Nephron (organoid): Measurements from ENCODE around the gene INTS7.
A peak's percentile ranks its signal among the peaks of the same experiment; 100 is the strongest.
"Not testable (repeated sequence)": the region's sequence is repeated elsewhere in the genome, so short reads cannot be mapped to it uniquely, and the experiment has no call there.

Source experiments
- H3K27ac Mint-ChIP-seq, 3 experiments: 2 replicates each; pipeline ENCODE4 v1.8.0; 2020; ENCODE audit warnings: mixed read lengths in 3 of 3, mild to moderate bottlenecking in 2 of 3, moderate library complexity in 1 of 3
- H3K27me3 Mint-ChIP-seq: 2 replicates; pipeline ENCODE4 v1.8.0; 2021; ENCODE audit warnings: low read depth, mild to moderate bottlenecking, moderate library complexity, mixed read lengths
- H3K36me3 Mint-ChIP-seq: 2 replicates; pipeline ENCODE4 v1.8.0; 2020; ENCODE audit warnings: low read depth, mixed read lengths
- H3K4me1 Mint-ChIP-seq: 2 replicates; pipeline ENCODE4 v1.8.0; 2020; ENCODE audit warnings: mixed read lengths
- H3K4me3 Mint-ChIP-seq, 3 experiments: 2 replicates each; pipeline ENCODE4 v1.8.0; 2020; ENCODE audit warnings: mild to moderate bottlenecking in 3 of 3, mixed read lengths in 3 of 3, moderate library complexity in 2 of 3
- H3K9me3 Mint-ChIP-seq: 2 replicates; pipeline ENCODE4 v1.8.0; 2020; ENCODE audit warnings: mixed read lengths
- CTCF ChIP-seq, 3 experiments: fragments of 200-600 bp; sonication (generic); IDR thresholded peaks; one replicate each; pipeline ENCODE4 v1.5.0; 2021; ENCODE audit warnings: antibody characterized with exemption in 3 of 3; ENCODE audit not compliant: unreplicated experiment in 3 of 3

The INTS7 gene

DNA sequence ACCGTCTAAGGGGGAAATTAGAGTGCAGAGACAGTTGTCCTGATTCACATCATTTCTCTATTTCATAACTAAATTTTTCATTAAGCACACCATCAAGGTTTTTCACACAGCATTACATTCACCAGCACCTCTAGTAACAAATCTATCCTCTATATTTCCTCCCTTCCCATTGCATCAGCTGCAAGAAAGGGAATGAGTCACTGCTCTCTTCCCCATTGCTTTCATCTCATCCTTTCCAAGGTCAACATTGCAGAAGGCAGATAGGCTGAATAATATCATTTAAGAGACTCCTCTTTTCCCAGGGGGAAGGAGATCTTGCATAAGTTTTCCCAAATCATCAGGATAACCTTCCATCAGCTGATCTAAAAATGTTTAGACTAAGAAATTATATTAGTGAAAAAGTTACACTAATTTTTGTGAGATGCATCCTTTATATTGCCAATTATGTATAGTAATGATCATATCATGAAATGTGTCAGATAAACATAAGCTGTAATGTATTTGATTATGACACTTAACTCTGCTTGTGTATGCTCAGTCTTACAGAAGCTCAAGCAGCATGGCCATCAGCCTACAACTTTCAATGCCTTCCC, 4.3 kb downstream of the INTS7 start:
- TF ChIP-seq CTCF (IDR thresholded peaks at IDR 0.05; ENCODE audit: unreplicated experiment in 3 of 3), result no peak
- Mint-ChIP-seq H3K4me1 (peaks cover 33% of the 10 kb centered on the region), H3K27ac (peak overlapping the region; percentile 8 to 21 (median 14)), H3K36me3 (peaks cover 22% of the 10 kb centered on the region), H3K4me3 (peak overlapping the region in 1 of 3 experiments; percentile 1), H3K27me3 (no peaks in the 10 kb centered on the region), H3K9me3 (no peaks in the 10 kb centered on the region)

DNA sequence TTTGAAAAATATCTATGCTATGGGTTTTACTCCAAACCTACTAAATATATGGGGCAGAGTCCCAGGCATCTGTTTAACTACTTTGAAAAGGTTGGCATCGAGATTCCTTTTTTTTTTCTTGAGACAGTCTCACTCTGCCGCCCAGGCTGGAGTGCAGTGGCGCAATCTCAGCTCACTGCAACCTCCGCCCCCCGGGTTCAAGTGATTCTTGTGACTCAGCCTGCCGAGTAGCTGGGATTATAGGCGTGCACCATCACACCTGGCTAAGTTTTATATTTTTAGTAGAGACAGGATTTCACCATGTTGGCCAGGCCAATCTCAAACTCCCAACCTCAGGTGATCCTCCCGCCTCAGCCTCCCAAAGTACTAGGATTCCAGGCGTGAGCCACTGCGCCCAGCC, 7.6 kb downstream of the INTS7 start:
- not testable (repeated sequence) for H3K9me3 Mint-ChIP-seq, H3K27me3 Mint-ChIP-seq, H3K4me3 Mint-ChIP-seq, H3K27ac Mint-ChIP-seq
- peaks cover 44% of the 10 kb centered on the region for H3K36me3 Mint-ChIP-seq
- peaks cover 23% of the 10 kb centered on the region for H3K4me1 Mint-ChIP-seq

GRCh38 chr1:212024469-212025149, 10.7 kb downstream of the INTS7 start:
- Mint-ChIP-seq H3K4me3 (no peak overlapping the region), H3K4me1 (peaks cover 4% of the 10 kb centered on the region), H3K9me3 (peaks cover 9% of the 10 kb centered on the region), H3K27ac (no peak overlapping the region), H3K27me3 (no peaks in the 10 kb centered on the region), H3K36me3 (peaks cover 49% of the 10 kb centered on the region)
- TF ChIP-seq CTCF (IDR thresholded peaks at IDR 0.05; ENCODE audit: unreplicated experiment in 3 of 3), result no peak

- H3K4me1 Mint-ChIP-seq, H3K9me3 Mint-ChIP-seq, H3K27ac Mint-ChIP-seq, H3K4me3 Mint-ChIP-seq, H3K27me3 Mint-ChIP-seq: not testable (repeated sequence)
- H3K36me3 Mint-ChIP-seq, result peaks cover 44% of the 10 kb centered on the region
These were observed 12.4 kb downstream of the INTS7 start for GRCh38 chr1:212022908-212023307.

- Mint-ChIP-seq H3K4me1 (no peaks in the 10 kb centered on the region), H3K27me3 (no peaks in the 10 kb centered on the region), H3K4me3 (no peak overlapping the region), H3K27ac (no peak overlapping the region), H3K36me3 (peaks cover 44% of the 10 kb centered on the region), H3K9me3 (peaks cover 9% of the 10 kb centered on the region)
- TF ChIP-seq CTCF (IDR thresholded peaks at IDR 0.05; ENCODE audit: unreplicated experiment in 3 of 3), result no peak
These were observed 13.8 kb downstream of the INTS7 start for GRCh38 chr1:212021563-212021962.

GRCh38 chr1:212020975-212021374, 14.4 kb downstream of the INTS7 start:
- Mint-ChIP-seq H3K27me3 (no peaks in the 10 kb centered on the region), H3K36me3 (peaks cover 48% of the 10 kb centered on the region), H3K27ac (no peak overlapping the region), H3K4me3 (no peak overlapping the region), H3K4me1 (no peaks in the 10 kb centered on the region), H3K9me3 (peaks cover 9% of the 10 kb centered on the region)
- no peak for TF ChIP-seq CTCF (IDR thresholded peaks at IDR 0.05; ENCODE audit: unreplicated experiment in 3 of 3)

GRCh38 chr1:212013672-212014071, 21.7 kb downstream of the INTS7 start:
- no peak for TF ChIP-seq CTCF (IDR thresholded peaks at IDR 0.05; ENCODE audit: unreplicated experiment in 3 of 3)
- Mint-ChIP-seq H3K9me3 (no peaks in the 10 kb centered on the region), H3K4me1 (no peaks in the 10 kb centered on the region)

More at GRCh38 chr1:212013672-212014071, 21.7 kb downstream of the INTS7 start:
- peaks cover 41% of the 10 kb centered on the region for H3K36me3 Mint-ChIP-seq
- no peak overlapping the region for H3K27ac Mint-ChIP-seq
- H3K27me3 Mint-ChIP-seq, result no peaks in the 10 kb centered on the region
- H3K4me3 Mint-ChIP-seq, result no peak overlapping the region
